Endothelial cell of umbilical vein (primary cell): ENCODE results near the gene TTLL5. TPM values are rescaled to one million over a fixed set of nuclear protein-coding genes. Genes with fewer than 3 reads are reported as not detected.

Experiments
- BruUV-seq: library from RNA; stranded (reverse); fragments of 400-500 nt; replicated peaks from 2 replicates; lab custom pipeline; 2021; lab: Mats Ljungman, UMichigan
- CTCF ChIA-PET: fragments of 300-600, 350-600 bp; sonication (Branson Sonifier 250); formaldehyde crosslinking; loops from one replicate; lab custom pipeline; 2021; ENCODE audit warnings: antibody characterized with exemption, inconsistent platforms; lab: Charles Lee
- POLR2A ChIA-PET: fragments of 300-600, 350-600 bp; sonication (Branson Sonifier 250); formaldehyde crosslinking; loops from one replicate; lab custom pipeline; 2021; ENCODE audit warnings: antibody characterized with exemption, inconsistent platforms; lab: Charles Lee
- DNase-seq: peaks from one replicate; pipeline ENCODE4 v3.0.0-alpha.2; 2011; ENCODE audit warnings: low read depth, low spot score
- FAIRE-seq: peaks from 2 replicates; lab custom pipeline; 2011; peaks lifted over from hg19 to GRCh38; lab: Jason Lieb, UNC
- H2AFZ ChIP-seq: 2 replicates; pipeline ENCODE4 v1.6.0; 2012; ENCODE audit warnings: low read depth, low read length, control low read depth, inconsistent platforms
- H3K27ac ChIP-seq: 2 replicates; pipeline ENCODE4 v1.5.1; 2011; ENCODE audit warnings: low read depth, mild to moderate bottlenecking, control low read depth, low read length, moderate library complexity; ENCODE audit not compliant: insufficient read depth
- H3K27me3 ChIP-seq, 2 experiments: 2 replicates each; pipeline versions ENCODE4 v1.6.0 to v1.6.1; 2011; ENCODE audit warnings: low read length in 2 of 2, mixed read lengths in 1 of 2; ENCODE audit not compliant: control insufficient read depth in 2 of 2, insufficient read depth in 2 of 2
- H3K36me3 ChIP-seq, 2 experiments: 2 replicates in 1 of 2; 3 replicates in 1 of 2; pipeline ENCODE4 v1.5.1; 2011; ENCODE audit warnings: low read length in 2 of 2, mild to moderate bottlenecking in 1 of 2, moderate library complexity in 1 of 2; ENCODE audit not compliant: control insufficient read depth in 2 of 2, insufficient read depth in 2 of 2; ENCODE audit errors: extremely low read depth in 1 of 2
- H3K4me1 ChIP-seq: 3 replicates; pipeline ENCODE4 v1.5.1; 2011; ENCODE audit warnings: mild to moderate bottlenecking, low read length; ENCODE audit not compliant: control insufficient read depth, insufficient read depth; ENCODE audit errors: extremely low read depth
- H3K4me2 ChIP-seq: 2 replicates; pipeline ENCODE4 v1.6.1; 2011; ENCODE audit warnings: low read length, control low read depth, mixed read lengths; ENCODE audit not compliant: insufficient read depth
- H3K4me3 ChIP-seq, 3 experiments: fragments of 200-600 bp in 1 of 3; sonication (generic), shearing (Covaris generic) in 1 of 3; replicated peaks in 1 of 3; 2 replicates each; pipeline ENCODE4 v1.5.1; 2011 to 2016; ENCODE audit warnings: control low read depth in 3 of 3, low read length in 3 of 3, mild to moderate bottlenecking in 2 of 3, inconsistent platforms in 1 of 3, low read depth in 1 of 3, moderate library complexity in 1 of 3; ENCODE audit not compliant: insufficient read depth in 1 of 3
- H3K79me2 ChIP-seq: 2 replicates; pipeline ENCODE4 v1.6.0; 2012; ENCODE audit warnings: low read length, inconsistent platforms; ENCODE audit not compliant: control insufficient read depth, insufficient read depth
- H3K9ac ChIP-seq: replicated peaks from 2 replicates; pipeline ENCODE3; 2011; ENCODE audit warnings: low read length, control low read depth; ENCODE audit not compliant: insufficient read depth; ENCODE audit errors: extremely low read depth
- H3K9me1 ChIP-seq: replicated peaks from 3 replicates; pipeline ENCODE4 v1.6.0; 2011; ENCODE audit warnings: mild to moderate bottlenecking, low read length; ENCODE audit not compliant: control insufficient read depth, insufficient read depth; ENCODE audit errors: extremely low read depth
- H3K9me3 ChIP-seq: replicated peaks from 2 replicates; pipeline ENCODE4 v1.5.1; 2012; ENCODE audit warnings: low read length, inconsistent platforms; ENCODE audit not compliant: control insufficient read depth, insufficient read depth
- H4K20me1 ChIP-seq: replicated peaks from 2 replicates; pipeline ENCODE3; 2011; ENCODE audit warnings: mild to moderate bottlenecking, low read length; ENCODE audit not compliant: control insufficient read depth, insufficient read depth; ENCODE audit errors: extremely low read depth
- CTCF ChIP-seq, 2 donors: IDR thresholded peaks; 1 replicate in 1 of 2; 2 replicates in 1 of 2; pipeline ENCODE4 v1.5.1; 2011; ENCODE audit warnings: low read length in 2 of 2, mild to moderate bottlenecking in 2 of 2, moderate library complexity in 2 of 2, control low read depth in 1 of 2, inconsistent platforms in 1 of 2, low read depth in 1 of 2; ENCODE audit not compliant: insufficient read depth in 1 of 2; ENCODE audit errors: extremely low read depth in 1 of 2
- EZH2 ChIP-seq: IDR thresholded peaks from 2 replicates; pipeline ENCODE4 v1.6.1; 2012; ENCODE audit warnings: borderline replicate concordance, low read depth, mild to moderate bottlenecking, moderate library complexity, low read length, inconsistent platforms; ENCODE audit not compliant: severe bottlenecking
- FOS ChIP-seq: IDR thresholded peaks from 2 replicates; pipeline ENCODE4 v1.6.1; 2011; ENCODE audit warnings: mild to moderate bottlenecking, low read length, moderate library complexity, borderline replicate concordance; ENCODE audit not compliant: insufficient read depth
- GATA2 ChIP-seq: IDR thresholded peaks from 2 replicates; pipeline ENCODE4 v1.7.0; 2011; ENCODE audit warnings: low read depth, mild to moderate bottlenecking, moderate library complexity, mixed read lengths, low read length; ENCODE audit not compliant: insufficient read length, insufficient read depth
- JUN ChIP-seq: IDR thresholded peaks from 2 replicates; pipeline ENCODE4 v1.6.1; 2011; ENCODE audit warnings: borderline replicate concordance, low read depth; ENCODE audit not compliant: insufficient read length, insufficient read depth
- MAX ChIP-seq: IDR thresholded peaks from 2 replicates; pipeline ENCODE4 v1.6.1; 2011; ENCODE audit not compliant: insufficient read depth, insufficient read length
- MYC ChIP-seq: IDR thresholded peaks from one replicate; pipeline ENCODE4 v1.6.1; 2011; ENCODE audit warnings: mild to moderate bottlenecking, low read depth, low read length
- POLR2A ChIP-seq: IDR thresholded peaks from 2 replicates; pipeline ENCODE4 v1.6.1; 2012; ENCODE audit warnings: low read depth, mild to moderate bottlenecking, control low read depth, low read length
- POLR2AphosphoS5 ChIP-seq: IDR thresholded peaks from 2 replicates; pipeline ENCODE4 v1.6.1; 2012; ENCODE audit warnings: low read depth, mild to moderate bottlenecking, control low read depth, low read length, moderate library complexity; ENCODE audit not compliant: insufficient read depth
- dilution Hi-C: fragments of 300-500 bp; cut with MboI; formaldehyde crosslinking; loops from one replicate; pipeline ENCODE4 v1.15.0; 2019; ENCODE audit warnings: low sequenced_read_pairs; ENCODE audit not compliant: extremely low pct_ligation_motif_present
- intact Hi-C: fragments of 100-400 bp; cut with micrococcal nuclease; formaldehyde crosslinking; loops from one replicate; pipeline ENCODE4 v1.10.0; 2022
- polyA plus RNA-seq, 4 experiments: library from polyadenylated mRNA; depleted of rRNA in 3 of 4; stranded (reverse) in 3 of 4; unstranded in 1 of 4; fragments of >200 nt; gene quantifications; 2 replicates each; pipeline versions ENCODE4 v1.2.1 to v1.2.3, GENCODE V29; 2011 to 2012; ENCODE audit warnings: missing spikeins in 1 of 4
- total RNA-seq: library from RNA; stranded (reverse); gene quantifications from 2 replicates; pipeline ENCODE4 v1.2.3, GENCODE V29; 2021

The TTLL5 gene
- total and polyA plus RNA-seq, 2 donors (not counting 3 experiments of a cell fraction or from before 2014, with no cell fraction given) = 33.2 to 93.6 TPM

GRCh38 chr14:75646762-75647161, 14.3 kb upstream of the TTLL5 start:
- intact Hi-C loops = loop anchor here (5.0 kb wide), 1 partner anchor 124 kb away; the partner anchor contains the start of gene BATF
- BruUV-seq = no TSS peak
- CTCF ChIA-PET = interaction anchor here (0.9 to 14.6 kb wide), 4 partner anchors 7 to 86 kb away, joined by 3 to 309 read pairs (median 5); partner anchors contain the start of gene FLVCR2

More at GRCh38 chr14:75646762-75647161, 14.3 kb upstream of the TTLL5 start:
- Histone ChIP-seq H3K36me3 (peaks cover 8 to 13% of the 10 kb centered on the region in 2 experiments), H3K9me3 (no peaks in the 10 kb centered on the region), H3K4me1 (peaks cover 16% of the 10 kb centered on the region), H3K27ac (no peak overlapping the region), H2AFZ (no peak overlapping the region), H3K27me3 (no peaks in the 10 kb centered on the region), H3K79me2 (no peaks in the 10 kb centered on the region), H3K4me2 (no peak overlapping the region), H3K9ac (no peak overlapping the region), H3K4me3 (no peak overlapping the region), H3K9me1 (no peaks in the 10 kb centered on the region), H4K20me1 (no peaks in the 10 kb centered on the region)
- no peak for TF ChIP-seq MAX
- no peak for TF ChIP-seq POLR2AphosphoS5
- no peak for TF ChIP-seq MYC
- no peak for TF ChIP-seq CTCF (IDR thresholded peaks at IDR 0.05; ENCODE audit: extremely low read depth in 1 of 2, insufficient read depth in 1 of 2, low read depth in 1 of 2, low read length in 2 of 2)
- TF ChIP-seq GATA2 = no peak
- TF ChIP-seq FOS = no peak
- TF ChIP-seq POLR2A = no peak
- TF ChIP-seq EZH2 = no peak
- TF ChIP-seq JUN = no peak
- FAIRE-seq (no peak), DNase-seq (no peak)
- POLR2A ChIA-PET = no interaction called here
- dilution Hi-C loops = no loop called here
